H54 (cell line): Measurements from ENCODE around the gene CAT.

Experiments used
- DNase-seq: peaks from one replicate; pipeline ENCODE4 v3.0.0; 2011; ENCODE audit warnings: low spot score, mixed read lengths; ENCODE audit not compliant: insufficient read length
- FAIRE-seq: peaks from 3 replicates; lab custom pipeline; 2011; peaks lifted over from hg19 to GRCh38; lab: Jason Lieb, UNC
- POLR2A ChIP-seq: IDR thresholded peaks from 2 replicates; pipeline ENCODE4 v1.6.1; 2011; ENCODE audit warnings: low read depth, mild to moderate bottlenecking, low read length

The CAT gene

DNA sequence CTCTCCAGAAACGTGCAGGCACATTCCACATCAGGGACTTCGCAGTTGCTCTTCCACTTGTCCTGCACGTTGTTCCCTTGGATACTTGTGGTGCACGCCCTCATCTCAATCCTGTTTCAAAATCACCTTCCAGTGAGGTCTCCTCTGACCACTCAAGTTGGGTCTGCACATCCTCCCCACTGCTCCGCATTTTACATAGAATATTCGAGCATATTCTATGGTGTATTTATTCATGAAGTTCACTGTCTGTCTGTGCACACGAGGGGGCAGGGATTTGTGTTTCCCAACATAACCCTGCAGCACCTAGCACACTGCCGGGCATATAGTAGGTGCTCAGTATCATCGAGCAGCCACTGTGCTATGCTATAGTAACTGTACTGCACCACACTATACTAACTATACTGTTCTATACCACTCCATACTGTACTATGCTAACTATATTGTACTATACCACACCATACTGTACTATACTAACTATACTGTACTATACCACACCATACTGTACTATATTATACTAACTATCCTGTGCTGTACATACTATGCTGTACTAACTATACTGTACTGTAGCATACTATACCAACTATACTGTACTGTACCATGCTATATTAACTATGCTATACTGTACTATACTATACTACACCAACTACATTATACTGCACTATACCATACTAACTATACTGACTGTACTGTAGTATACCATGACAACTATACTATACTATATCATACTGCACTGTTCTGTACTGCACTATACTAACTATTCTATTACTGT lies 44.6 kb downstream of the CAT start:
- DNase-seq (no peak), FAIRE-seq (no peak)
- TF ChIP-seq POLR2A: no peak

- no peak for TF ChIP-seq POLR2A
Measured at GRCh38 chr11:34487430-34487829, 48.7 kb downstream of the CAT start.

DNA sequence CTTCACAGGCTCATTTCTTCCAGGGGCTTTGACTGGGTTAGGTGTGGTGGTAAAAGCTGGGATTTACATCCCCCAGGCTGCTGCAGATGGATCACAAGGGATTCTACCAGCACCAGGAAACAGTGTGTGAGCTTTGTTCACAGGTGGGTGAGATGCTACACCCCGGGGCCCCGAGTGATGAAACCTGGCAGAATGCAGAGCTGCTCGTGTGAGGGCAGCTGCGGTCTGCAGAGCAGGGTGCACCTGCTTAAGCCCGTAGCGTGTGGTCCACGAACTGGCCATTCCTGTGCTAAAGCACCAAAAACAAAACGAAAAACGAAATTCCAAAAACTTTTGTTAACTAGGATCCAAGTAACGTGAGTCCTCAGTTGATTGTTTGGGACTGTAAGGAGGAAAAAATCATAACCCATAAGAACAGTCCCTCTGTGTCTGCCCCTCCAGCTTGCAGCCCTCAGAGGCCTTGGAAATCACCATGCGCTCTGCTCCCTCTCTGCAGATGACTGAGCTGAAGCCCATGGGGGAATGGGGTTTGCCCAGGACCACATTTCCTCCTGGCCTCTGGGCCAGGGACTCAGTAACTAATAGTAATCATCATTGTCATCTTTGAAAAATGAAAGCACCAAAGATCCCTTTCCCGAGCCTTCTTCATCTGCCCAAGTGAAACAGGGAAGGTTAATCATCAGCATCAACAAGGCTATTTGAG lies 50.3 kb downstream of the CAT start:
- no peak for TF ChIP-seq POLR2A
- FAIRE-seq (no peak), DNase-seq (no peak)

More at GRCh38 chr11:34487430-34487829, 48.7 kb downstream of the CAT start:
- DNase-seq (no peak), FAIRE-seq (no peak)

DNA sequence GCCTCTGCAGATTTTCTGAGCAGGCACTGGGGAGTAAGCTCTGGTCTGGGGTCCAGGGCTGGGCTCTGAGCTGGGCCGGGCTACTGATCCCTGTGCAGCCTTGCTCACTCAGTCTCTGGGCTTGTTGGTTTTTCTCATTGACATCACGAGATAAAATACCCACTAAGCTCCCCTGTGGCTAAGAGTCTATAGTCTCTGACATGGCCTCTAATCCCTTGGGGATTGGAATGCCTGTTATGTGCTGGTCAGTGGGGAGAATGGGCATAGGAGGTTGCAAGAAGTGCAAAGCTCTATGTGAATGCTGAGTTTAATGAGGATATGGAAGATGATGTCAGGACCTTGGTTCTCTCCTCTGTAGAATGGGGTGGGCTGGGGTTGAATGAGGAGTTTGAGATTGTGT lies 51.6 kb downstream of the CAT start:
- no peak for DNase-seq
- no peak for FAIRE-seq
- no peak for TF ChIP-seq POLR2A

DNA sequence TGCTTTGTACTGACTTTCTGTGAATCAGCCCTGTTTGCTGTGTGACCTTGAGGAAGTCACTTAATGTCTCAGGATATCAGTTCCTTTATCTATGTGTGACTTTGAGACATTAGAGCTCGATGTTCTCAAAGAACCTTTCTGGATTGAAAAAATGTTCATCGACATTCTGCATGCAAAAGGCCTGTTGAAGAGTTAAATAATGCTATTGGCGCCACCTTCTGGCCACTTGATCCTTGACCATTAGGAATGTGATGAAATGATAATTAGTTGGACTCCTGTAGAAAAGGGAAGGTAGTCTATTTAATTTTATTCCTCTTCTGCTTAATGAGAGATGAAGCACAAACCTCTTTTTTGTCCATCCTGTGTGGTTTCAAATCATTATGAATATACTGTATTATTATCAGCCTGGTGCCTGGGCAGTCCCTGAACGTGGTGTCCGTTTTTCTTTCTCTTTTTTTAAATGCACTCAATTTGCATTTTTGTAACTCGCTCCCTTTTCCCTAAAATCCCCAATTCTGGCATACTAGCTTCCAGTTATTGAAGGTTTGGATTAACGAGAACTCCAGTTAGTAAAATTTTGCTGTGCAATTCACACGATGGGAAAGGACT lies 54.2 kb downstream of the CAT start:
- FAIRE-seq (no peak), DNase-seq (peak; percentile 32)
- TF ChIP-seq POLR2A: no peak

DNA sequence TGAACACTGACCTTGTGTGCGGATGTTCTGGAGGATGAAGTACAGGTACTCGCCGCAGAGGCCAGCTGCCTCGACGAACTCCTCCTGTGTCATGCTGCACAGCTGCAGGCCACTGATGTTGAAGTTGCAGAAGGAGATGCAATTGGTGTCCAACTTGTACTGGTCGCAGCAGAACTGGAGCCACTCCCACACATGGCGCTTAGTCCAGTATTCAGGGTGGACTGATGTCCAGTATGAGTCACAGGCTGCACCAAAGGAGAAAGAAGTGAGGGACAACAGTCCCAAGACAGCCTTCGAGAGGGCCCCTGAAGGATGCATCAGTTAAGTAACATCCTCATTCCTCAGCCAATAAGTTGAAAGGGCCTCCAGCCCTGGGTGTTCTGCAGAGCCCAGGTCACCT lies 54.7 kb downstream of the CAT start:
- DNase-seq (no peak), FAIRE-seq (no peak)
- TF ChIP-seq POLR2A: no peak

DNA sequence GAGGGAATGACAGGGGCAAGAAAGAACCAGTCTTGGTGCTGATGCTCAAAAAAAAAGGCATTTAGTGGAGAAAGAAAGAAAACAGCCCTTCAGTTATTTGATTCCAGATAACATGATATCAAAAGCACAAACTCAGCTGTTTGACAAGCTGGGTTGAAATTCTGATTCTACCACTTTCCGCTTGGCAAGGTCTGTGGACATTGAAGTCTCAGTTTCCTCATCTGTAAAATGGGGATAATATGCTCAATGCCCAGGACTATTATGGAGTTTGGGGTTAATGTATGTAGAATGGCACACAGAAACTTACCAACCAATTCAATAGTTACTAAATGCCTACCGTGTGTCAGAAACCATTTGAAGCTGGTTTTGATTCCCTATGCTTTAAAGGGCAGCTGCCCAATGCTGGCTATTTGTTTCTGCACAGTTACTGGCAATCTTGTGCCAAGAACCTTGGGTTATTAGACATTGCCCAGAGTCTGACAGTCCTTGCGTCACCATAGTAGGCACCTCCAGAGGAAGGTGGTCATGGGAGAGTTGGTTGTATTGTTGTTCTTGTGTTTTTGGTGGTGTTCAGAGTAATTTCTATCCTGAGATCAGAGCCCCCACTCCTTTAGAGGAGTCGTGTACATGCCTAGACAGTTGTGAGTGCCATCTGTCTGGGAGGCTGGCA lies 55.3 kb downstream of the CAT start:
- FAIRE-seq (no peak), DNase-seq (no peak)
- no peak for TF ChIP-seq POLR2A

GRCh38 chr11:34495239-34495723 lies 56.5 kb downstream of the CAT start:
- DNase-seq (no peak), FAIRE-seq (no peak)
- TF ChIP-seq POLR2A: no peak

DNA sequence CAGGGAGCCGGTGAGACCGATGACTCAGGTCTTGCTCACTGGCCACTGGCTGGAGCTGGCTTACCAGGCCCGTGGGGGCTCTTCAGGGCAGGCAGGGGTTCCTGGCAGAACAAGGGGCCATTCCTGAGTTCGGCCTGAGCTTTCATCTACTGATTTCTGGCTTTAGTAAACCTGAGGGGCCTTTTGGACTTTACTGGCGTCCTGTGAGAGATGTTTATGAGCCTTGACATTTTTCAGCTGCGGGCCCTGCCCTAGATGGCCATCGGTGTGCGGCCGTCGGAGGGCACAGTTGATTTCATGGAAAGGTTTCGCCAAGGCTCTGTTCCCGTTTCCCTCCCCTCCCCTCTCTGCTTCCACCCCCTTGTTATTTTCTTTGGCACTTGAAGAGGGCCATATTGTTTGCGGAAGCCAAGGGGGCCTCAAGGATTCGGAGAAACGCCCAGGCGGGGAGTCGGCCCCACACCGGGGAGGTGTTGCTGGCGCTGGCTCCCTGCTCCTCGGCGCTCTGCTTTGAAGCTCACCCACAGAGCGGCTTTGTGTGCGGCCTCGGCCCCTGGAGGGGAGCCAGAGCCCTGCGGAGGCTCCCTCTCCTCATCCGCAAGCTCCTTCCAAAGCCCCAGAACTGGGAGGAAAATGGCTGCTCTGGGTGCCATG lies 57.1 kb downstream of the CAT start:
- DNase-seq: no peak
- TF ChIP-seq POLR2A: no peak
- FAIRE-seq: no peak

- DNase-seq (no peak), FAIRE-seq (no peak)
- no peak for TF ChIP-seq POLR2A
Measured at GRCh38 chr11:34499719-34500500, 61.2 kb downstream of the CAT start.

GRCh38 chr11:34501500-34501899 lies 62.8 kb downstream of the CAT start:
- TF ChIP-seq POLR2A: no peak
- no peak for FAIRE-seq
- peak; percentile 52 for DNase-seq

DNA sequence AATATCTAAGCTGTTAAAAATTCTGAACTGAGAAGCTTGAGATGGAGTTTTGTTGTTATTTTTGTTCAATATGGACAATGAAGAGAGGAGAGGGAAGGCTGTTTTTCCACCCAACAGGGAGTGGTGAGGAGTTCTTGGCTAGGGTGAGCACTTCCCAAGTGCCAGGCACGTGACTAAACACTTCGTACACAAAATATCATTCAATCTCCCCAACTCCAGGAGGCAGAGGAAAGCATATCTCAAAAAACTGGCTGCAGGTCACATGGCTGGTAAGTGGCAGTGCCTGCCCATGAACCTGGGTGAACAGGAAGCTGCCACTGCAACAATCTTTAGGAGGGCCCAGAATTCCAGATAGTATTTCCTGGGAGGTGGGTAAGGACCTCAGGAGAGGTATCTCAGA lies 63.2 kb downstream of the CAT start:
- FAIRE-seq (no peak), DNase-seq (no peak)
- no peak for TF ChIP-seq POLR2A

GRCh38 chr11:34502949-34503348 lies 64.2 kb downstream of the CAT start:
- no peak for FAIRE-seq
- no peak for DNase-seq
- TF ChIP-seq POLR2A: no peak
